NCI-H128 (cell line): Measurements from ENCODE around the gene CDK8.

Experiments
- DNase-seq: peaks from one replicate; lab custom pipeline; 2025; ENCODE audit not compliant: unreplicated experiment; lab: John Stamatoyannopoulos, UW

The CDK8 gene

DNA sequence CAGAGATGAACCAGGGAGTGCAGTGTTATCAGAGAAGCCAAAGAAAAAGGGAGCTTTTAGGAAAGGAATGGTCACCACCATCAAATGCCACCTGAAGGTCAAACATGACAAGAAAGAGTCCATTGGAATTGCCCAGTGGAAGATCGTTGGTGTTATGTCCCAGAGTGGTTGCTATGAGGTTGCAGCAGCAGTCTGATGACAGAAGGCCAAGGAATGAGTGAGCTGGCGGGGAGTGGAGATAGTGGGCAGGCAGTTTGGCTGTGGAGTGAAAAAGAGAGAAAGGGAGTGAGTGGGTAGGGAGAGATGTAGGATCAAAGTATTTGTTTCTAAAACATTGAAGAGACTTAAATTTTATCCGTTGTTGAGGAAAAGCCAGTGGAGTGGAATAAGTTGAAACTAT, 186.2 kb downstream of the CDK8 start:
- no peak for DNase-seq

DNA sequence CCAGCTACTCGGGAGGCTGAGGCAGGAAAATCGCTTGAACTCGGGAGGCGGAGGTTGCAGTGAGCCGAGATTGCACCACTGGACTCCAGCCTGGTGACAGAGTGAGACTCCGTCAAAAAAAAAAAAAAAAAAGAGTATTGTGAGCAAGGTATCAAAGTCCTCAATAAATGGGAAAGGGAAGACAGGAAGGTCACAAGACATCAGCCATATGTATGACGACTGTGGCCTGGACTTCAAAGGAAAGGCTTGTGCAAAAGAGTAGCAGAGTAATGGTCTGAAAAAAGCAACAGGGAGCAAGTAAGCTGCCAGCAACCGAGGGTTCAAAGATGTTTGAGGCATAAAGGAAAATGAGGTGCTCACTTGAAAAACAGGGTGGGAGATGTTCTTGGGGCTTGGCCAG, 187.5 kb downstream of the CDK8 start:
- DNase-seq, result no peak

GRCh38 chr13:26442541-26442940, 188.6 kb downstream of the CDK8 start:
- no peak for DNase-seq

- no peak for DNase-seq
Measured at GRCh38 chr13:26445092-26445491, 191.2 kb downstream of the CDK8 start.

- no peak for DNase-seq
Measured at GRCh38 chr13:26446751-26447150, 192.8 kb downstream of the CDK8 start.

GRCh38 chr13:26448032-26448431, 194.1 kb downstream of the CDK8 start:
- no peak for DNase-seq

DNA sequence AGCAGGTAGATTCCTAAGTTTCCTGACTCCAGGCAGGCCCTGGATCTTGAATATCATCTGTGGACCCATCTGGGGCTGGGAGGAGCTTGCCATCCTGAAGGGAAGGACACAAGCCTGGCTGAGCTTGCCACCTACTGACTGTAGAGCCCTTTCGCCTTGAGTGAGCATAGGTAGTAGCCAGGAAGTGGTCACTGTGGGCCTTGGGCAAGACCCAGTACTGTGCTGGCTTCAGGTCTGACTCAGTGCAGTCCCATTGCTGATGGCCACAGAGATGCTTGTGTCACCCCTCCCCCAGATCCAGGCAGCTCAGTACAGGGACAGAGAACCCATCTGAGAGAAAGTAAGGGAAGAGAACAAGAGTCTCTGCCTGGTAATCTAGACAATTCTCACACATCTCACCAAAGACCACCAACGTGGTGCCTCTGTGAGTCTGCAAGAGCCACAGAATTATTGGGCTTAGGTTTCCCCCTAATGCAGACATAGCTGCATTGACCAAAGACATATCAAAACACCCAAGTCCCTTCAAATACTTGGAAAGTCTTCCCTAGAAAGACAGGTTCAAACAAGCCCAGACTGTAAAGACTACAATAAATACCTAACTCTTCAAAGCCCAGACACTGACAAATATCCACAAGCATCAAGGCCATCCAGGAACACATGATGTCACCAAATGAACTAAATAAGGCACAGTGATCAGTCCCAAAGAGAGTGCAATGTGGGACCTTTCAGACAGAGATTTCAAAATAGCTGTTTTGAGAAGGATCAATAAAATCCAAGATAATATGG, 195.3 kb downstream of the CDK8 start:
- no peak for DNase-seq
